CD4-positive, alpha-beta T cell treated with Interleukin-1 beta for 1 hour (primary cell): ENCODE data around the gene CPT1A.

Experiments used
- DNase-seq, 2 donors: peaks; one replicate each; pipeline ENCODE4 v3.0.0-alpha.2; 2020 to 2022

The CPT1A gene

DNA sequence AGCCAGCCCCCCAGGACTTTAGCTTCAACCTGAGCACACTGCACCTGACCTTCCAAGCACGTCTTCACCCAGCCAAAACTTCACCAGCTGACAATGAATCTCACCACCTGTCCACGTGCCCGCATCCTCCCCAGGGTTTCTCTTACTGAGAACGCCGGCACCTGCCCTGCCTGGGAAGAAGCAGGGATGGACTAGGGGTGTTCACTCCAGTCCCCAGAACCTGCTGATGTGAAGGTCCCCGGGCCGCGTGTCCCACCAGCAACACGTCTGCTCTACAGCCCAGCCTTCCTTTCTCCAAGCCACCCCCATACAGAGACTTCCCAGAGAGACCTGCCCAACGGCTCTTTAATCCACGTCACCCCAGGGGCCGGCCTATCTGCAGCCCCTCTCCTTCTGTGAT, 12.8 kb downstream of the CPT1A start:
- no peak for DNase-seq

DNA sequence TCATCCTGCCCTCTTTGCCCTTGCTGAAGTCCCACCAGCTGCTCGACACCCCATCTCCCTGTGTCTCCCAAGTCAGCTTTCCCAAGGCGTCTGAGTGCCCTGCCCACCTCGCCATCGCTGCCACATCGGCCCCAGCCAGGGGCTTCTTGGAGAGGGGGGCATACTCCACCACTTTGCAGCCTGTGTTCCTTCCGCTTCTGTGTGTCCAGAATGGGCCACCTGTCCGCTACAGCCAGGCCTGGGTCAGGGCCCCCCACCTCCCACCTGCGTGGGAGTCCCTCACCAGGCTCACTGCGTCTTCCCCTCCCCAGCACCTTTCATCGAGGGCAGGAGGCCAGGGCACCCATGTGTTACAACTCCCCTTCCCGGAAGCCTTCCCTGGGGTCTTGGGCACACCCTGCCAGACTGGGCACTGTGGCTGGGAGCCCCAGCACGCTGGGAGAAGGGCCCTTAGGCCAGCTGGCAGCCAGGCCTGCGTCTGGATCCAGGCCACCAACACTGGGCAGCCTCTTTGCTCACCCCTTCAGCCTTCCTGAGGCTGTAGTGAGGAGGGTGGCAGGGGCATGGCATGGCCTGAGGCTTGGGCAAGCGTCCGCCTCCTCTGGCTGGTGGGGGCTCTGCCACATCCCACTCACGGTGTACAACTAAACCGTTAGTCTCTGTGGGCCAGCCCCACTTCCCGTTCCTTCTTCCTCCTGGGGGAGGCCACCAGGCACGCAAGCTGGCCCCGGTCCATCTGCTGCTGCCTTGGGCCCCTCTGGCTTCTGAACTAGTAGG, 13.4 kb downstream of the CPT1A start:
- DNase-seq, result no peak

- no peak for DNase-seq
Observed at GRCh38 chr11:68827733-68828132, 14.0 kb downstream of the CPT1A start.

DNA sequence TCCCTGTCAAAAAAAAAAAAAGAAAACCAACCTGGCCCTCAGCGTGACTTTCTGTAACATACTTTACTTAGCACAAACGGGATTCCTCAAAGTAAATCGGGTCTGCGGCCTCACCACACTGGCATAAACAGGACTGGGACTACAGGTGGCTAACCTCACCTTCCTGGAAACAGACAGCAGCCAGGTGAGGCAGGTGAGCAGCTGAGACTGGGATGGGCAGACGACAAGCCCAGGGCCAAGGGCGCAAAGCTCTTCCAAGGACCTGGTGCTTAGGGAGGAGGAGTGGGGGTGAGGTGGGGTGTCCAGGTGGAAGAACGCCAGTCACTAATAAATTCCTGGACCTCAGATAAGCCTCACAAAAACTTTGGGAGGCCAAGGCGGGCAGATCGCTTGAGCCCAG, 15.0 kb downstream of the CPT1A start:
- DNase-seq, result no peak

GRCh38 chr11:68825571-68825970, 16.1 kb downstream of the CPT1A start:
- DNase-seq, result peak; percentile 46 to 66

- DNase-seq, result no peak
Observed at GRCh38 chr11:68822546-68822945, 19.2 kb downstream of the CPT1A start.

GRCh38 chr11:68821670-68822069, 20.0 kb downstream of the CPT1A start:
- no peak for DNase-seq

- DNase-seq, result no peak
Observed at GRCh38 chr11:68819362-68819761, 22.4 kb downstream of the CPT1A start.

GRCh38 chr11:68818181-68818580, 23.5 kb downstream of the CPT1A start:
- no peak for DNase-seq

- no peak for DNase-seq
Observed at GRCh38 chr11:68817554-68817953, 24.2 kb downstream of the CPT1A start.

DNA sequence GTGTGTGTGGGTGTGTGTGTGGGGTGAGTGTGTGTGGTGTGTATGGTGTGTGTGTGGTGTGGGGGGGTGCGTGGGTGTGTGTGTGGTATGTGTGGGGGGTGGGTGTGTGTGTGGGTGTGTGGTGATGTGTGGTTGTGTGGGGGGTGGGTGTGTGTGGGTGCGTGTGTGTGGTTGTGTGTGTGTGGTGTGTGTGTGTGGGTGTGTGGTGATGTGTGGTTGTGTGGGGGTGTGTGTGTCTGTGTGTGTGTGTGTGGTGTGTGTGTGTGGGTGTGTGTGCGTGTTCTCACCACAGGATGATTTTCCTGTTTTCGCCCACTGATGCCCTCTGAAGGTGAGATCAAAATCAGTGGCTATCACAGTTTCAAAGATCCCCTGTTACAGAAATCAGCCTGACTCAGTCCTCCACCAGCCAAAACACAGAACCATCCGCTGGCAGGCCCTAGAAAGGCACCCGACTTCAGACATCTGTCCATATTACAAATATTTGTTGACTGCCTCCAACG, 24.7 kb downstream of the CPT1A start:
- peak; percentile 29 to 47 for DNase-seq

- no peak for DNase-seq
Observed at GRCh38 chr11:68816251-68816776, 25.4 kb downstream of the CPT1A start.

- peak in 1 of 2 donors; percentile 37 for DNase-seq
Observed at GRCh38 chr11:68813773-68814172, 27.9 kb downstream of the CPT1A start.

DNA sequence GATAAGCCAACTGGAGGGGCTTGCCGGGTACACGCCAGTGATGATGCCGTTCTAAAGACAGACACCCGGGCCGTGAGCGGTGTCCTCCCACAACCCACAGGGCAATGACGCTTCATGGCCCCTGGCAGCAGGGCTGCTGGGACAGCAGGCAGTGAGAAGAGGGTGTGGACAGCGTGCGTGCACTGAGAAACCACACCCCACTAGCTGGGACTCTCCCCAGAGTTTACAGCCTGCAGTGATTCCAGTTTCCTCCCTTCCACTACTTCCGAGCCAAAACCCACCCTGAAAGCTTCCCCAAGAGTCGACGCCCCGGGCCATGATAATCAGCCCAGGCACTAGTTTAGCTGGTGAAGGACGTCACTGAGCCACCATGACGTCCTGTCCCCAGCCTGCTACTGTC, 29.2 kb downstream of the CPT1A start:
- DNase-seq, result no peak

DNA sequence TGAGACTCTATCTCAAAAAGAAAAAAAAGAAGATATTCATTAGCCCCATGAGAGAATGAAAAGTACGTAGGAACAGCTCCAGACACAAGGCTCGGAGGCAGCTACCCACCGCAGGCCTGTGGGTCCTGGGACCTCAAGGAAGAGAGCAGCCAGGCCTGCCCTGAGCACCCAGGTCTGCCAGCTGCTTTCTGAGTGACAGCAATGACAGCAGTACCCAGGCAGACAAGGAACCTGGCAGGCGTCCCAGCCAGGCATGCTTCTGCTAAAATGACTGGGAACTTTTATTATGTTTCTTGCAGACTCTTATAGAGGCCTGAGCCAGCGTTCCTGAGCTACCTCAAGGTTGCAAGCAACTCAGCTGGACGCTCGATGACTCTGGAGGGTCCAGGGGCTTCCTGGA, 31.6 kb downstream of the CPT1A start:
- no peak for DNase-seq

DNA sequence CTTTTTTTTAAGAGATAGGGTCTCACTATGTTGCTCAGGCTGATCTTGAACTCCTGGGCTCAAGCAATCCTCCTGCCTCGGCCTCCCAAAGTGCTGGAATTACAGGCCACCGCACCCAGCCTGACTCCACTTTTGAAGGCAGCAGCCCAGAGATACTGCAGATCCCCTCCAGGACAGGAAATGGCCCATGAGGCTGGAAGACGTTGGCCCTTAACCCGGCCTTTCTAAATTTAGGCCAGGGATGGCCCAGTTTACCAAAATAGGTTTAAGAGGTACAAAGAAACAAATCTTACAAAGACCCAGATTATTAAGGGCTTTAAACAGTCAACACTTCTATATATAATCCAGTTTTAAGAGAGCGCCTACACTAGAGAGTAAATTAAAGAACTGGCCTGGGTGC, 32.2 kb downstream of the CPT1A start:
- DNase-seq, result no peak

DNA sequence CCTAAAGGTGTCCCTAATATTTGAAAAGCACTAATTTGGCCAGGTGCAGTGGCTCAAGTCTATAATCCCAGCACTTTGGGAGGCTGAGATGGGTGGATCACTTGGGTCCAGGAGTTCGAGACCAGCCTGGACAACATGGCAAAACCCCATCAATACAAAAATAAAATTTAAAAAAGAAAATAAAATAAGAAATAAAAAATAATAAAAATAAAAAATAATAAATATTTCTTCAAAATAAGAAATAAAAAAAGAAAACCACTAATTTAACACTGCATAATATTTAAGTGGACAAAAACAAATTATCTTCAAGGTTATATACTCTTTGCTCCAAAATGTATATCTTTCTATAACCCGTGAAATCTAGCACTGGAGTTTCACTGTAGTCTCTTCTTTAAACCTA, 32.9 kb downstream of the CPT1A start:
- no peak for DNase-seq

GRCh38 chr11:68806931-68807844, 34.5 kb downstream of the CPT1A start:
- DNase-seq, result no peak

DNA sequence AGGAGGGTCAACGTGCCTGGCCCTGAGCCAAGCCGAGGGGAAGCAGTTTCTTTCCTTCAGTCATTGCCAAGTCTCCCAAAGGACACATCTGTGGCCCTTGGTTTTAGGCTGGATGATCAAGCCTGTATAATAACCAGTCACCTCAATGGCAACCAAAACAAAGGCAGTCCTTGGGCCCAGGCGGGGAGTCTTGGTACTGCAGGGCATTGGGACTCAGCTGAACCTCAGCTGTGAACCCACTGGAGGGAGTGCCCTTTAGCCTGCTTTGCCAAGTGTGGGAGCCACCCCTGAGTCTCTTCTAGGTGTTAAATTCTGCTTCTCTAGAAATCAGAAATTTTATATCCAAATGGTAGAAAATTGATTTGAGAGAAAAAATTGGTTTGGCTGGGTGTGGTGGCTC, 36.9 kb downstream of the CPT1A start:
- DNase-seq, result no peak

DNA sequence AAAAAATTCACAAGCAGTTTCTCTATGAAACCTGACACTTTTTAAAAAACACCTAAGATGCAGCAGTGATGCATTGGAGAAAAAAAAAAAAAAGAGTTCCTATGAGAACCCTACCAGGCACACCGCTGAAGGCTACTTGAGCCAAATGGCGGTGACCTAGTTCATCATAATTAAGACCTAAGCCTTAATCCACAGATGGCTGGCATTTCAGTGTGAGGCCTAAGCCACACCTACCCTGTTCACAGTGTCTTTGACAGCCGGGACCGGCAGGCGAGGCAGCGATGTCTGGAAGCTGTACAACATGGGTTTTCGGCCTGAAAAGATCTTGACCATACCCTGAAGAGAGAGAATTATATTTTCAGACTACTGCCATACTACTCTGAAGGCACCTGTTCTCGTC, 38.0 kb downstream of the CPT1A start:
- no peak for DNase-seq

GRCh38 chr11:68798221-68798813, 43.4 kb downstream of the CPT1A start:
- DNase-seq, result peak; percentile 24 to 34

DNA sequence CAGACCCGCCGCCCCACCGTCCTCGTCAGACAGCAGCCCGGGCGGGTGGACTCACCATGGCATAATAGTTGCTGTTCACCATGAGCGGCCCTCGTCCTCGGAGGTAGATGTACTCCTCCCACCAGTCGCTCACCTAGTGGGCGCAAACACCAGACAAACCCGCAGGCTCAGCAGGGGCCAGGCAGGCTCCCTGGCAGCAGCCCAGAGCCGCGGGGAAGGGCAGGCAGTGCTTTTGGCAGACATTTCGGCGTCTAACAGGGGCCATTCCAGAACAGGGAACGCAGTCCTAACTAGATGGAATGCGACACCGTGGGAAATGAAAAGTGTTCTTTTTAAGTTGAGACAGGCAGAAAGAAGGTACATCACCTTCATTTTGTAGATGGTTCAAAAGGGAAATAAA, 44.9 kb downstream of the CPT1A start:
- DNase-seq, result no peak

GRCh38 chr11:68792400-68792966, 49.2 kb downstream of the CPT1A start:
- no peak for DNase-seq
